ENCODE data around the gene ZBTB47. TPM values are rescaled to one million over a fixed set of nuclear protein-coding genes. Genes with fewer than 3 reads are reported as not detected.

Gene ZBTB47
- total and polyA plus RNA-seq, 2 donors (not counting 1 experiment from before 2014, with no cell fraction given) = 15.6 to 49.4 TPM

- Histone ChIP-seq H3K27ac (ENCODE audit: insufficient read depth, low read length) (no peak overlapping the region), H3K36me3 (ENCODE audit: control insufficient read depth, insufficient read depth, low read length) (peaks cover 17% of the 10 kb centered on the region), H3K9me3 (ENCODE audit: control insufficient read depth, insufficient read depth, low read depth, low read length) (no peaks in the 10 kb centered on the region), H3K4me3 (replicated peaks in 1 of 4; ENCODE audit: control extremely low read depth in 1 of 4, insufficient read depth in 1 of 4, low read depth in 3 of 4, low read length in 4 of 4) (no peak overlapping the region), H4K20me1 (ENCODE audit: control insufficient read depth, extremely low read depth, insufficient read depth, low read length) (no peaks in the 10 kb centered on the region), H3K9ac (ENCODE audit: insufficient read depth, low read length) (no peak overlapping the region), H3K4me2 (ENCODE audit: extremely low read depth, insufficient read depth, low read length) (no peak overlapping the region), H3K79me2 (ENCODE audit: control insufficient read depth, insufficient read depth, low read length) (peaks cover 28% of the 10 kb centered on the region), H3K27me3 (ENCODE audit: control insufficient read depth, insufficient read depth, low read length) (no peaks in the 10 kb centered on the region), H2AFZ (ENCODE audit: low read length) (no peak overlapping the region), H3K4me1 (ENCODE audit: control insufficient read depth, extremely low read depth, insufficient read depth, low read length) (peaks cover 21% of the 10 kb centered on the region)
- TF ChIP-seq CTCF (conservative IDR thresholded peaks at IDR 0.05 in 1 of 2, IDR thresholded peaks at IDR 0.05 in 1 of 2; ENCODE audit: low read depth in 1 of 2, low read length in 2 of 2) (no peak), EZH2 (IDR thresholded peaks at IDR 0.05; ENCODE audit: low read length, missing control alignments) (no peak)
- no peak for DNase-seq (ENCODE audit: low read depth in 2 of 2)
These were observed 4.2 kb downstream of the ZBTB47 start for GRCh38 chr3:42657675-42658074.

DNA sequence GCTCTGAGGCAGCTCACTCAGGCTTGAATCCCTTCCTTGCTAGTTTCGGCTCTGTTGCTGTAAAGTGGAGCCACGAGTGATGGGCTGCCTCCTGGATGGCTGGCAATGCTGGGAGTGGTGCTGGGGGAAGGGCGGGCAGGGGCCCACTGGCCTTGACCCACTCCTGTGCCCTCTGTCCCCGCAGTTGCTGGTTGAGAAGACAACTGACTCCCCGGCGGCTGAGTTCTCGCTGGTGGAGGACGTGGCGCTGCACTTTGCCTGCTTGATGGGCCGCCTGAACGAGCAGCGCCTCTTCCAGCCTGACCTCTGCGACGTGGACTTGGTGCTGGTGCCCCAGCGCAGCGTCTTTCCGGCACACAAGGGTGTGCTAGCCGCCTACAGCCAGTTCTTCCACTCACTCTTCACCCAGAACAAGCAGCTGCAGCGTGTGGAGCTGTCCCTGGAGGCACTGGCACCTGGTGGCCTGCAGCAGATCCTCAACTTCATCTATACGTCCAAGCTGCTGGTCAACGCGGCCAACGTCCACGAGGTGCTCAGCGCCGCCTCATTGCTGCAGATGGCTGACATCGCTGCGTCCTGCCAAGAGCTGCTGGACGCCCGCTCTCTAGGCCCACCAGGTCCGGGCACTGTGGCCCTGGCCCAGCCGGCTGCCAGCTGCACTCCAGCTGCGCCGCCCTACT, 4.7 kb downstream of the ZBTB47 start:
- Histone ChIP-seq H3K27me3 (ENCODE audit: control insufficient read depth, insufficient read depth, low read length) (no peaks in the 10 kb centered on the region), H3K4me3 (replicated peaks in 1 of 4; ENCODE audit: control extremely low read depth in 1 of 4, insufficient read depth in 1 of 4, low read depth in 3 of 4, low read length in 4 of 4) (no peak overlapping the region), H2AFZ (ENCODE audit: low read length) (no peak overlapping the region), H3K4me2 (ENCODE audit: extremely low read depth, insufficient read depth, low read length) (no peak overlapping the region), H3K9ac (ENCODE audit: insufficient read depth, low read length) (no peak overlapping the region), H3K79me2 (ENCODE audit: control insufficient read depth, insufficient read depth, low read length) (peaks cover 25% of the 10 kb centered on the region), H3K27ac (ENCODE audit: insufficient read depth, low read length) (no peak overlapping the region), H3K4me1 (ENCODE audit: control insufficient read depth, extremely low read depth, insufficient read depth, low read length) (peaks cover 17% of the 10 kb centered on the region), H3K9me3 (ENCODE audit: control insufficient read depth, insufficient read depth, low read depth, low read length) (no peaks in the 10 kb centered on the region), H3K36me3 (ENCODE audit: control insufficient read depth, insufficient read depth, low read length) (peaks cover 17% of the 10 kb centered on the region), H4K20me1 (ENCODE audit: control insufficient read depth, extremely low read depth, insufficient read depth, low read length) (no peaks in the 10 kb centered on the region)
- no peak for TF ChIP-seq CTCF (conservative IDR thresholded peaks at IDR 0.05 in 1 of 2, IDR thresholded peaks at IDR 0.05 in 1 of 2; ENCODE audit: low read depth in 1 of 2, low read length in 2 of 2)
- TF ChIP-seq EZH2 (IDR thresholded peaks at IDR 0.05; ENCODE audit: low read length, missing control alignments) = no peak
- no peak for DNase-seq (ENCODE audit: low read depth in 2 of 2)

DNA sequence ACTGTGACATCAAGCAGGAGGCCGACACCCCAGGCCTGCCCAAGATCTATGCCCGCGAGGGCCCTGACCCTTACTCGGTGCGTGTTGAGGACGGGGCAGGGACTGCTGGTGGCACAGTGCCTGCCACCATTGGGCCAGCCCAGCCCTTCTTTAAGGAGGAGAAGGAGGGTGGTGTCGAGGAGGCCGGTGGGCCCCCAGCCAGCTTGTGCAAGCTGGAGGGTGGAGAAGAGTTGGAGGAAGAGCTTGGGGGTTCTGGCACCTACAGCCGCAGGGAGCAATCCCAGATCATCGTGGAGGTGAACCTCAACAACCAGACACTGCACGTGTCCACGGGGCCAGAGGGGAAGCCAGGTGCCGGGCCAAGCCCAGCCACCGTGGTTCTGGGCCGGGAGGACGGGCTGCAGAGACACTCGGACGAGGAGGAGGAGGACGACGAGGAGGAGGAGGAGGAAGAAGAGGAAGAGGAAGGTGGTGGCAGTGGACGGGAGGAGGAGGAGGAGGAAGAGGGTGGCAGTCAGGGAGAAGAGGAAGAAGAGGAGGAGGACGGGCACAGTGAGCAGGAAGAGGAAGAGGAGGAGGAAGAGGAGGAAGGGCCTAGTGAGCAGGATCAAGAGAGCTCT, 5.4 kb downstream of the ZBTB47 start:
- Histone ChIP-seq H4K20me1 (ENCODE audit: control insufficient read depth, extremely low read depth, insufficient read depth, low read length) (no peaks in the 10 kb centered on the region), H3K4me3 (replicated peaks in 1 of 4; ENCODE audit: control extremely low read depth in 1 of 4, insufficient read depth in 1 of 4, low read depth in 3 of 4, low read length in 4 of 4) (no peak overlapping the region), H3K36me3 (ENCODE audit: control insufficient read depth, insufficient read depth, low read length) (peaks cover 17% of the 10 kb centered on the region), H3K79me2 (ENCODE audit: control insufficient read depth, insufficient read depth, low read length) (peaks cover 18% of the 10 kb centered on the region), H3K27me3 (ENCODE audit: control insufficient read depth, insufficient read depth, low read length) (no peaks in the 10 kb centered on the region), H3K27ac (ENCODE audit: insufficient read depth, low read length) (no peak overlapping the region), H3K9ac (ENCODE audit: insufficient read depth, low read length) (no peak overlapping the region), H3K4me1 (ENCODE audit: control insufficient read depth, extremely low read depth, insufficient read depth, low read length) (peaks cover 15% of the 10 kb centered on the region), H2AFZ (ENCODE audit: low read length) (no peak overlapping the region), H3K4me2 (ENCODE audit: extremely low read depth, insufficient read depth, low read length) (no peak overlapping the region), H3K9me3 (ENCODE audit: control insufficient read depth, insufficient read depth, low read depth, low read length) (no peaks in the 10 kb centered on the region)
- TF ChIP-seq CTCF (conservative IDR thresholded peaks at IDR 0.05 in 1 of 2, IDR thresholded peaks at IDR 0.05 in 1 of 2; ENCODE audit: low read depth in 1 of 2, low read length in 2 of 2) = no peak
- TF ChIP-seq EZH2 (IDR thresholded peaks at IDR 0.05; ENCODE audit: low read length, missing control alignments) = no peak
- no peak for DNase-seq (ENCODE audit: low read depth in 2 of 2)

All from fibroblast of lung (primary cell).